RWPE1 (cell line): ENCODE results near the gene LRIG3.

Experiments used
- CTCF ChIA-PET: fragments of 350-600 bp; sonication (Branson Sonifier 250); formaldehyde crosslinking; extraction: SDS; loops from one replicate; lab custom pipeline; 2021; lab: Yijun Ruan, JAX
- POLR2A ChIA-PET: fragments of 400-600 bp; formaldehyde crosslinking; extraction: SDS; loops from one replicate; lab custom pipeline; 2020; ENCODE audit warnings: antibody characterized with exemption; ENCODE audit not compliant: low non-redundant PET; lab: Yijun Ruan, JAX
- DNase-seq: peaks from one replicate; pipeline ENCODE4 v3.0.0; 2012; ENCODE audit warnings: low spot score
- H3K27ac ChIP-seq: fragments of 450-650 bp; 2 replicates; pipeline ENCODE4 v1.5.1; 2017
- CTCF ChIP-seq: fragments of 450-650 bp; conservative IDR thresholded peaks from 2 replicates; pipeline ENCODE4 v1.5.1; 2017; ENCODE audit warnings: low read depth, mild to moderate bottlenecking

The LRIG3 gene

GRCh38 chr12:58897969-58898368 lies 22.3 kb downstream of the LRIG3 start:
- no peak overlapping the region for H3K27ac ChIP-seq
- DNase-seq = no peak
- TF ChIP-seq CTCF = no peak
- POLR2A ChIA-PET = no interaction called here
- CTCF ChIA-PET = no interaction called here

GRCh38 chr12:58896278-58896677 lies 24.0 kb downstream of the LRIG3 start:
- no peak for DNase-seq
- ChIA-PET CTCF (no interaction called here), POLR2A (no interaction called here)
- TF ChIP-seq CTCF = no peak
- no peak overlapping the region for H3K27ac ChIP-seq

- H3K27ac ChIP-seq = peak overlapping the region; percentile 21
Measured at GRCh38 chr12:58895053-58895452, 25.3 kb downstream of the LRIG3 start.

GRCh38 chr12:58894040-58894439 lies 26.3 kb downstream of the LRIG3 start:
- POLR2A ChIA-PET = no interaction called here
- H3K27ac ChIP-seq = no peak overlapping the region
- CTCF ChIA-PET = interaction anchor here (0.6 to 0.8 kb wide), 2 partner anchors 16 to 23 kb away, joined by 3 read pairs; no protein-coding TSS in a partner anchor
- no peak for TF ChIP-seq CTCF
- no peak for DNase-seq

More at GRCh38 chr12:58895053-58895452, 25.3 kb downstream of the LRIG3 start:
- no peak for DNase-seq
- POLR2A ChIA-PET = no interaction called here
- CTCF ChIA-PET = interaction anchor here (0.7 kb wide), 1 partner anchor 126 kb away, joined by 3 read pairs; no protein-coding TSS in a partner anchor
- TF ChIP-seq CTCF = no peak

- POLR2A ChIA-PET = no interaction called here
- CTCF ChIA-PET = no interaction called here
- no peak overlapping the region for H3K27ac ChIP-seq
- no peak for DNase-seq
- no peak for TF ChIP-seq CTCF
Measured at GRCh38 chr12:58893495-58893894, 26.8 kb downstream of the LRIG3 start.

GRCh38 chr12:58889557-58889956 lies 30.7 kb downstream of the LRIG3 start:
- no peak overlapping the region for H3K27ac ChIP-seq
- POLR2A ChIA-PET = no interaction called here
- CTCF ChIA-PET = interaction anchor here (0.6 kb wide), 1 partner anchor 901 kb away, joined by 3 read pairs; no protein-coding TSS in a partner anchor
- TF ChIP-seq CTCF = no peak
- no peak for DNase-seq
